ENCODE measurements around the gene LDLRAD3.

LDLRAD3 gene

GRCh38 chr11:36104660-36104992 is 160.8 kb downstream of the LDLRAD3 start:
- no peak for DNase-seq (ENCODE audit: low read depth in 2 of 2)

GRCh38 chr11:36105743-36106581 is 162.1 kb downstream of the LDLRAD3 start:
- no peak for DNase-seq (ENCODE audit: low read depth in 2 of 2)

GRCh38 chr11:36107547-36107946 is 163.7 kb downstream of the LDLRAD3 start:
- DNase-seq (ENCODE audit: low read depth in 2 of 2) = no peak

GRCh38 chr11:36108881-36109589 is 165.2 kb downstream of the LDLRAD3 start:
- no peak for DNase-seq (ENCODE audit: low read depth in 2 of 2)

- no peak for DNase-seq (ENCODE audit: low read depth in 2 of 2)
Measured at GRCh38 chr11:36109590-36109849, 165.7 kb downstream of the LDLRAD3 start.

GRCh38 chr11:36109850-36110606 is 166.2 kb downstream of the LDLRAD3 start:
- DNase-seq (ENCODE audit: low read depth in 2 of 2) = no peak

- no peak for DNase-seq (ENCODE audit: low read depth in 2 of 2)
Measured at GRCh38 chr11:36110668-36111410, 167.0 kb downstream of the LDLRAD3 start.

- DNase-seq (ENCODE audit: low read depth in 2 of 2) = no peak
Measured at GRCh38 chr11:36114095-36114494, 170.2 kb downstream of the LDLRAD3 start.

GRCh38 chr11:36115378-36115801 is 171.5 kb downstream of the LDLRAD3 start:
- no peak for DNase-seq (ENCODE audit: low read depth in 2 of 2)

GRCh38 chr11:36116161-36116560 is 172.3 kb downstream of the LDLRAD3 start:
- DNase-seq (ENCODE audit: low read depth in 2 of 2) = no peak

- no peak for DNase-seq (ENCODE audit: low read depth in 2 of 2)
Measured at GRCh38 chr11:36118084-36118483, 174.2 kb downstream of the LDLRAD3 start.

- DNase-seq (ENCODE audit: low read depth in 2 of 2) = no peak
Measured at GRCh38 chr11:36119300-36119699, 175.4 kb downstream of the LDLRAD3 start.

- DNase-seq (ENCODE audit: low read depth in 2 of 2) = no peak
Measured at GRCh38 chr11:36121054-36121453, 177.2 kb downstream of the LDLRAD3 start.

GRCh38 chr11:36122671-36123070 is 178.8 kb downstream of the LDLRAD3 start:
- DNase-seq (ENCODE audit: low read depth in 2 of 2) = no peak

GRCh38 chr11:36123336-36124101 is 179.7 kb downstream of the LDLRAD3 start:
- DNase-seq (ENCODE audit: low read depth in 2 of 2) = no peak

- no peak for DNase-seq (ENCODE audit: low read depth in 2 of 2)
Measured at GRCh38 chr11:36126678-36127077, 182.8 kb downstream of the LDLRAD3 start.

- DNase-seq (ENCODE audit: low read depth in 2 of 2) = no peak
Measured at GRCh38 chr11:36127550-36127949, 183.7 kb downstream of the LDLRAD3 start.

GRCh38 chr11:36129955-36130354 is 186.1 kb downstream of the LDLRAD3 start:
- DNase-seq (ENCODE audit: low read depth in 2 of 2) = no peak

- no peak for DNase-seq (ENCODE audit: low read depth in 2 of 2)
Measured at GRCh38 chr11:36130401-36130800, 186.5 kb downstream of the LDLRAD3 start.

GRCh38 chr11:36131721-36132397 is 188.0 kb downstream of the LDLRAD3 start:
- no peak for DNase-seq (ENCODE audit: low read depth in 2 of 2)

- no peak for DNase-seq (ENCODE audit: low read depth in 2 of 2)
Measured at GRCh38 chr11:36132940-36133339, 189.1 kb downstream of the LDLRAD3 start.
